Heart right ventricle (tissue), 16 donors: ENCODE results near the gene OGFOD3. TPM values are rescaled to one million over a fixed set of nuclear protein-coding genes. Genes with fewer than 3 reads are reported as not detected.

Source experiments
- ATAC-seq, 8 donors: fragments of 200-7000 bp; cut with Tn5 transposase; one replicate each; pipeline ENCODE4 v1.9.1; 2020; ENCODE audit warnings: mild to moderate bottlenecking in 8 of 8, moderate library complexity in 8 of 8, moderate number of reproducible peaks in 1 of 8
- DNase-seq, 2 donors: peaks; one replicate each; pipeline ENCODE4 v3.0.0-alpha.2; 2020
- H3K27ac ChIP-seq, 10 donors: fragments of 200-600 bp; sonication (generic) in 2 of 10; one replicate each; pipeline versions ENCODE4 v1.5.0 to v1.8.0; 2020 to 2022; ENCODE audit warnings: mild to moderate bottlenecking in 3 of 10
- H3K27me3 ChIP-seq, 7 donors: fragments of 200-600 bp; one replicate each; pipeline ENCODE4 v1.8.0; 2021 to 2022; ENCODE audit warnings: mild to moderate bottlenecking in 2 of 7
- H3K36me3 ChIP-seq, 9 donors: fragments of 200-600 bp; sonication (generic) in 1 of 9; one replicate each; pipeline versions ENCODE4 v1.5.0 to v1.8.0; 2020 to 2022; ENCODE audit warnings: mild to moderate bottlenecking in 2 of 9
- H3K4me1 ChIP-seq, 9 donors: fragments of 200-600 bp; sonication (generic) in 1 of 9; one replicate each; pipeline versions ENCODE4 v1.5.0 to v1.8.0; 2020 to 2022; ENCODE audit warnings: mild to moderate bottlenecking in 4 of 9
- H3K4me3 ChIP-seq, 10 donors: fragments of 200-600 bp; sonication (generic) in 2 of 10; one replicate each; pipeline versions ENCODE4 v1.5.0 to v1.8.0; 2020 to 2022; ENCODE audit warnings: mild to moderate bottlenecking in 7 of 10, moderate library complexity in 2 of 10
- H3K9me3 ChIP-seq, 11 donors: fragments of 200-600 bp in 10 of 11; sonication (generic) in 2 of 11; one replicate each; pipeline versions ENCODE4 v1.5.0 to v1.8.0; 2013 to 2022; ENCODE audit warnings: mild to moderate bottlenecking in 2 of 11, control low read depth in 1 of 11, moderate library complexity in 1 of 11
- CTCF ChIP-seq, 9 donors: fragments of 200-600 bp; sonication (generic) in 2 of 9; IDR thresholded peaks; one replicate each; pipeline versions ENCODE4 v1.5.0 to v1.8.0; 2021 to 2022; ENCODE audit warnings: antibody characterized with exemption in 9 of 9, mild to moderate bottlenecking in 5 of 9, moderate library complexity in 1 of 9
- WGBS, 2 donors: extraction: QIAGEN DNeasy Blood & Tissue Kit; methylation state at CpG; one replicate each; pipeline ENCODE4 v1.1.7; 2013; ENCODE audit warnings: inconsistent platforms in 1 of 2; 5-methylcytosine and 5-hydroxymethylcytosine counted together
- intact Hi-C, 10 donors: fragments of 100-400 bp; cut with DNase I; formaldehyde crosslinking; loops; one replicate each; pipeline versions ENCODE4 v1.11.1 to v1.14.2; 2022
- polyA plus RNA-seq, 2 donors: library from polyadenylated mRNA; stranded (reverse); fragments of 200-250 nt; gene quantifications; one replicate each; pipeline ENCODE4 v1.2.3, GENCODE V29; 2013
- total RNA-seq, 10 donors: library from RNA; stranded (reverse); fragmentation: NEBNext Ultra II Directional in 3 of 10; extraction: Animal tissue kit (Norgen Biotek cat#: 25700) in 3 of 10; gene quantifications; one replicate each; pipeline versions ENCODE4 v1.2.1 to v1.2.4, GENCODE V29; 2021 to 2023
- donor health status: Arrhythmogenic right ventricular cardiomyopathy.
- donor health status: ischemic (EF 13 %, LVEDD 7.1; RV severe dilation, severe dysfunction).
- donor health status: healthy with polysubstance abuse.
- donor health status: DM: no; HTN: yes; CAD: no.
- donor health status: DM: no; HTN: no; CAD: no.
- donor health status: ischemic (EF 25% LVEDD 6.9; RV normal size, moderate dysfunction).
- donor health status: ischemic (EF 25% LVEDD 5.7; RV mildly dilated, moderate dysfunction).
- donor health status: healthy.
- donor health status: DM: yes; HTN: yes; CAD: no.
- donor health status: Ischemic cardiomyopathy.
- donor health status: ischemic (EF 35%, LVEDD 5.7; RV mildly dilated, moderate dysfunction).
- donor health status: nonischemic (EF 11% LVEDD 7.7; RV severe dilation, severe dysfunction).
- donor health status: DM: yes; HTN: yes; CAD: no.
- donor health status: PGD.
- donor health status: ischemic (EF 29% LVEDD 5.4; RV normal size, mild dysfunction).
- donor health status: nonischemic (EF 23%, LVEDD 6.1; RV moderate dilation, normal function).

Gene OGFOD3
- total and polyA plus RNA-seq, 12 donors: 23.3 to 39.4 (median 30.8) TPM

- intact Hi-C loops: loop anchor here in 5 of 10 donors (5.0 to 10.0 kb wide), 5 partner anchors 40 to 417 kb away; no protein-coding TSS in a partner anchor
- Histone ChIP-seq H3K27ac (no peak overlapping the region), H3K36me3 (no peaks in the 10 kb centered on the region), H3K4me1 (no peaks in the 10 kb centered on the region), H3K27me3 (peaks cover 6 to 47% (median 28%) of the 10 kb centered on the region in 7 donors), H3K9me3 (no peaks in the 10 kb centered on the region), H3K4me3 (no peak overlapping the region)
- ATAC-seq (no peak), DNase-seq (no peak)
- no peak for TF ChIP-seq CTCF (IDR thresholded peaks at IDR 0.05)
- 74 to 79% methylated on average over 2 of the region's 2 CpGs for WGBS, 2 donors
These were observed 61.0 kb downstream of the OGFOD3 start for GRCh38 chr17:82357394-82357793.

GRCh38 chr17:82356845-82357355 lies 61.5 kb downstream of the OGFOD3 start:
- no peak overlapping the region for H3K27ac ChIP-seq
- H3K27me3 ChIP-seq: peaks cover 6 to 47% (median 28%) of the 10 kb centered on the region in 7 donors
- intact Hi-C loops: loop anchor here in 5 of 10 donors (5.0 to 10.0 kb wide), 5 partner anchors 40 to 418 kb away; no protein-coding TSS in a partner anchor
- TF ChIP-seq CTCF (IDR thresholded peaks at IDR 0.05): no peak
- H3K9me3 ChIP-seq: no peaks in the 10 kb centered on the region
- DNase-seq (no peak), ATAC-seq (peak in 1 of 8 donors; percentile 40)
- WGBS, 2 donors: 63 to 64% methylated on average over 19 to 20 of the region's 20 CpGs
- H3K4me3 ChIP-seq: no peak overlapping the region
- H3K36me3 ChIP-seq: no peaks in the 10 kb centered on the region
- peaks cover 0 to 4% (median 2%) of the 10 kb centered on the region in 9 donors for H3K4me1 ChIP-seq

GRCh38 chr17:82355770-82356427 lies 62.5 kb downstream of the OGFOD3 start:
- peaks cover 0 to 10% (median 4%) of the 10 kb centered on the region in 9 donors for H3K4me1 ChIP-seq
- no peaks in the 10 kb centered on the region for H3K9me3 ChIP-seq
- intact Hi-C loops: loop anchor here in 5 of 10 donors (5.0 to 10.0 kb wide), 5 partner anchors 41 to 419 kb away; no protein-coding TSS in a partner anchor
- no peak for TF ChIP-seq CTCF (IDR thresholded peaks at IDR 0.05)
- DNase-seq (no peak), ATAC-seq (no peak)
- H3K27me3 ChIP-seq: peaks cover 6 to 47% (median 28%) of the 10 kb centered on the region in 7 donors
- 58 to 65% methylated on average over 11 of the region's 11 CpGs for WGBS, 2 donors
- H3K4me3 ChIP-seq: no peak overlapping the region
- no peak overlapping the region for H3K27ac ChIP-seq
- no peaks in the 10 kb centered on the region for H3K36me3 ChIP-seq

GRCh38 chr17:82354804-82355308 lies 63.5 kb downstream of the OGFOD3 start:
- Histone ChIP-seq H3K27me3 (peaks cover 6 to 47% (median 28%) of the 10 kb centered on the region in 7 donors), H3K4me3 (no peak overlapping the region), H3K4me1 (peaks cover 0 to 11% (median 4%) of the 10 kb centered on the region in 9 donors), H3K9me3 (no peaks in the 10 kb centered on the region), H3K36me3 (no peaks in the 10 kb centered on the region), H3K27ac (no peak overlapping the region)
- ATAC-seq (no peak), DNase-seq (no peak)
- no peak for TF ChIP-seq CTCF (IDR thresholded peaks at IDR 0.05)
- intact Hi-C loops: loop anchor here in 8 of 10 donors (5.0 to 10.0 kb wide), 9 partner anchors 42 to 422 kb away; no protein-coding TSS in a partner anchor
- 85 to 92% methylated on average over 7 of the region's 7 CpGs for WGBS, 2 donors
